Epithelial cell of proximal tubule (primary cell): ENCODE measurements around the gene ST8SIA1. TPM values are rescaled to one million over a fixed set of nuclear protein-coding genes. Genes with fewer than 3 reads are reported as not detected.

Experiments
- DNase-seq: peaks from one replicate; pipeline ENCODE4 v3.0.0-alpha.2; 2011; ENCODE audit warnings: low read depth
- H3K4me3 ChIP-seq: 2 replicates; pipeline ENCODE4 v1.5.1; 2011; ENCODE audit warnings: low read depth, mild to moderate bottlenecking, low read length
- CTCF ChIP-seq: conservative IDR thresholded peaks from 2 replicates; pipeline ENCODE4 v1.5.1; 2012; ENCODE audit warnings: low read depth, mild to moderate bottlenecking, low read length
- total RNA-seq: library from RNA; depleted of rRNA; stranded (reverse); fragments of >200 nt; gene quantifications from 2 replicates; pipeline ENCODE4 v1.2.3, GENCODE V29; 2015

ST8SIA1 gene
- total RNA-seq, 1 donor from 2014 or later: 1.0 TPM

GRCh38 chr12:22256605-22257004 lies 77.9 kb downstream of the ST8SIA1 start:
- no peak overlapping the region for H3K4me3 ChIP-seq
- TF ChIP-seq CTCF: no peak
- no peak for DNase-seq

GRCh38 chr12:22256041-22256441 lies 78.5 kb downstream of the ST8SIA1 start:
- DNase-seq: no peak
- no peak overlapping the region for H3K4me3 ChIP-seq
- TF ChIP-seq CTCF: no peak

GRCh38 chr12:22255097-22255496 lies 79.4 kb downstream of the ST8SIA1 start:
- H3K4me3 ChIP-seq: no peak overlapping the region
- DNase-seq: no peak
- TF ChIP-seq CTCF: no peak

- TF ChIP-seq CTCF: no peak
- DNase-seq: no peak
- no peak overlapping the region for H3K4me3 ChIP-seq
Measured at GRCh38 chr12:22254478-22254877, 80.0 kb downstream of the ST8SIA1 start.

GRCh38 chr12:22252057-22252456 lies 82.5 kb downstream of the ST8SIA1 start:
- no peak for DNase-seq

GRCh38 chr12:22250762-22251161 lies 83.7 kb downstream of the ST8SIA1 start:
- no peak for TF ChIP-seq CTCF
- DNase-seq: no peak
- no peak overlapping the region for H3K4me3 ChIP-seq

More at GRCh38 chr12:22252057-22252456, 82.5 kb downstream of the ST8SIA1 start:
- TF ChIP-seq CTCF: no peak
- H3K4me3 ChIP-seq: no peak overlapping the region

- H3K4me3 ChIP-seq: no peak overlapping the region
- no peak for TF ChIP-seq CTCF
- no peak for DNase-seq
Measured at GRCh38 chr12:22248571-22249115, 85.9 kb downstream of the ST8SIA1 start.
